T-helper 1 cell treated with Interleukin-12 subunit alpha and Interleukin-12 subunit beta and Interleukin-4 antibody, amounts not matched to agents 30 ng/mL and 1 ng/mL, for 36 hours (primary cell): ENCODE measurements around the gene HDAC4. TPM values are rescaled to one million over a fixed set of nuclear protein-coding genes. Genes with fewer than 3 reads are reported as not detected.

Experiments
- intact Hi-C: fragments of 100-400 bp; cut with micrococcal nuclease; formaldehyde crosslinking; loops from one replicate; pipeline ENCODE4 v1.15.1; 2024
- total RNA-seq: library from RNA; stranded (reverse); gene quantifications from 2 replicates; pipeline ENCODE4 v1.2.3, GENCODE V29; 2022

Gene HDAC4
- total RNA-seq, 1 donor from 2014 or later = 82.1 TPM

- intact Hi-C loops = no loop called here
Measured at GRCh38 chr2:239165206-239165831, 235.5 kb downstream of the HDAC4 start.

- intact Hi-C loops = no loop called here
Measured at GRCh38 chr2:239164335-239164871, 236.4 kb downstream of the HDAC4 start.

GRCh38 chr2:239163688-239164334 lies 237.0 kb downstream of the HDAC4 start:
- intact Hi-C loops = no loop called here

DNA sequence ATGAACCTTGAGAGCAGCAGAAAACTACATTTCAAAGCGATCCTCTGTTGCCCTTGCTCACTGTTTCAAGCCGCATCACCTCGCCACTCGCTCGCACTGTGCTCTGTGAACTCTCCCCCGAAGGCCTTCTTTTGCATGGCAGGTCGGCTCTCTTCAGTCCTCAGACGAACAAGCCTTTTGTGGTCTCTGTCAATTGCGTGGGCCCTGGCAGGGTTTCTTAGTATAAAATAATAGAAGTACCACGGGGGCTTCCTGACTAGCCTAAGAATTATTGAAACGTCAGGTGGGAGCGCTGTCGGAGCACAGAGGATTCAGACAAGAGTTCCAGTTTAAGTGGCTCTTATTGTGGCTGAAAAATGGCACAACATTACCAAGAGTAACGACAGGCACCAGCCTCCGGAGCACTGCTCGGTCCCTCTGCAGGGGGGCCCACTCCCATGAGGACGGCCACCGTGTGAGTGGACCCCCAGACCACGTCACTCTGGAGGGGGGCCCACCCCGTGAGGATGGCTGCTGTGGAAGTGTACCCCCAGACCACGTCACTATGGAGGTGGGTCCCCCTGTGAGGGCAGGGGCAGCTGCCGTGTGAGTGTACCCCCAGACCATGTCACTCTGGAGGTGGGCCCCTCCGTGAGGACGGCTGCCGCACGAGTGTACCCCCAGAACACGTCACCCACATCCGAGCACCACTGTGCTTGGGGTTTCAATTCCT lies 237.7 kb downstream of the HDAC4 start:
- intact Hi-C loops = no loop called here

DNA sequence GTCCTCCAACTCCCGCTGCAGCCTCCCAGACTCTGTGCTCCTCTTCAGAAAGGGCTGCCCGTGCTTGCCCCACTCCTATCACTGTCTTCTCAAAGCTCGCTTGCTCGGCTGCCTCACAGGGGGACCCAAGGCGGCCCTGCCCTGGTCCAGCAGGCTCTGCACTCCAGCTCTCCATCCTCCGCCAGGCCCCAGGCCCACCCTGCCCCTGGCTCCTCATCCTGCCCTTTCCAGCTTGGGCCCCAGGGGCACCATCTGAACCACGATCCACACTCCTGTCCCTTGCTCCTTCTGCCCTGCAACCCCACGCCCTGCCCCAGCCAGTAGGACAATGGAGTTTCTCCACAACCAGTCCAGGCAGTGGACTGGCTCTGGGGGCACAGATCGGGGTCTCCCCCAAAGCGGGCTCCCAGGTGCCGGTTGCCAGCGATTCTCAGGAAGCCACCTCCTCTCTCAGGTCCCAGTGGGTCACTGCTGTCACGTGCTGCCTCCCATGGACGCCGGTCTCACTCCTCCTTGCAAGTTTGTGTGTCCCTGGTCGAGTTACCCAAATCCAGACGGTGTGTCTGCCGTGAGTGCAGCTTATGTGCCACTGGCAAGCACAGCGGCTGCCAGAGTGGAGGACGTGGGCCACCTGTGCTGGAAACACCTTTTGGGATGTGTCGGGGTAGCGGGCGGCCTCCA lies 238.5 kb downstream of the HDAC4 start:
- intact Hi-C loops = no loop called here

DNA sequence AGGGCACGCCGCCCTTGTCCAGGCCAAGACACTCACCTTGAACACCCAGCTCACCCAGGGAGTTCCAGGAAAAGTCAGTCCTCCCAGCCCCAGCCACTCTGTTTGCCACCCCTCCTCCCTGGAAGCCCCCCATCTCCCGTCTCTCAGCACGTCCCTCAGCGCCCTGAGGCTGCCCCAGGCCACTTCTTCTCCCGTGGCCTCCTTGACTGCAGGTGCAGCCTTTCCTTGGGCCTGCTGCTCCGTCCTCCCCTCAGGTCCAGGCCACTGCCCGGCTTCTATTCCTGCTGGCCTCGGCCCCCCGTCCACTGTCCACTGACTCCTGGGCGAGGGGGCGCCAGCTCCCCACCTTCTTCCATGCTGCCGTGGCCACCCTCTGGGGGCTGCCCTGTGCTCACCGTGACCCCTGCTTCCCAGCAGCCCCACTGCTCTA lies 239.1 kb downstream of the HDAC4 start:
- intact Hi-C loops = no loop called here

DNA sequence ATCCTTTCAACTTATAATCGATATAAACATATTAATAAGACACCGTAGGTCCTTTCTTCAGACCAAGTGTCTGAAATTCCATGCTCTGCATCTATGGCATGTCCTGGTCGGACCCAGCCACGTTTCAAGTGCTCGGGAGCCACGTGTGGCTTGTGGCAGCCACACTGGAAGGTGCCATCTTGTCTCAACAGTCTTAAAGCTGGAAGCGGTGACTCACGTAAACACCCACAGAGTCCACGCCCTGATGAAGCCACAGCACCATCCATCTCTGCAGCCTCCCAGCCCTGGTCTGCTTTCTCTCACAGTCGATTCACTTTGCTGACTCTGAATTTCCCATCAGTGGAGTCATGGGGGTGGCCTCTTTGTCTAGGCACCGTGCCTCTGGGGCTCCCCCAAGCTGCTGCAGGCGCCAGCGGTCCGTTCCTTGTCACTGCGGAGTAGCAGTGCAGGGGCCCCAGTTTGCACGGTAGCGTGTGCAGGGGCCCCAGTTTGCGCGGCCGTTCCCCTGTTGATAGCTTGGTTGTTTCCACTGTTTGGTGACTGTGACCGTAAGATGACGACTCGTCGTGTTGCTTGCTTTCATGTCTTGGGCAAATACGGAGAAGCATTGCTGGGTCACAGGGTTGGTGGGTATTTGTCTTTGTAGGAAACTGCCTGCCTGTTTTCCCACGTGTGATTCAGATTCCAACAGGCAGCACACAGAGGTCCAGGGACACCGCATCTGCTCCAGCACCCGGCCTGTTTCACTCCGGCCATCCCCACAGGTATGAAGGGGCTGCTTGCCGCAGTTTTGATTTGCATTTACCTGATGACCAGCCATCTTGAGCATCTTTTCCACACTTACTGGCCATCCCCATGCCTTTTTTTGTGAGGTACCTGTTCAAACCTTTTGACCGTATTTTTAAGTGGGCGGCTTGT lies 240.3 kb downstream of the HDAC4 start:
- intact Hi-C loops = no loop called here

DNA sequence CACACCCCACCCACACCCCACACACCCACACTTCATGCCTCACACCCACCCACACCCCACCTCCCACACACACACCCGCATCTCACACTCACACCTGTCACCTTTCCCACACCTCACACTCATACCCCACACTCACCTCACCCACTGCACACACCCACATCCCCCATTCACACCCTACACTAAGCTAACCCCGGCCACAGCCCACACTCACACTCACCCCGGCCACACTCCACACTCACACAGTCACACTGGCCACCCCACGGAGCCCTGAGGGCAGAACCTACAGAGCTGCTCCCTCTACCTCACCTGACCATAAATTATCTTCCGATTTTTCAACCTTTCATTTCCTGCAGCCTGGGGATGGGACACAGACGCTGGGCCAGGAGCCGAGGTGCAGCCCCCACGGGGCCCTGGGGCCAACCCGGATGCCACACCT lies 241.3 kb downstream of the HDAC4 start:
- intact Hi-C loops = no loop called here

- intact Hi-C loops = no loop called here
Measured at GRCh38 chr2:239158641-239159475, 242.0 kb downstream of the HDAC4 start.

- intact Hi-C loops = no loop called here
Measured at GRCh38 chr2:239157771-239158170, 243.0 kb downstream of the HDAC4 start.

DNA sequence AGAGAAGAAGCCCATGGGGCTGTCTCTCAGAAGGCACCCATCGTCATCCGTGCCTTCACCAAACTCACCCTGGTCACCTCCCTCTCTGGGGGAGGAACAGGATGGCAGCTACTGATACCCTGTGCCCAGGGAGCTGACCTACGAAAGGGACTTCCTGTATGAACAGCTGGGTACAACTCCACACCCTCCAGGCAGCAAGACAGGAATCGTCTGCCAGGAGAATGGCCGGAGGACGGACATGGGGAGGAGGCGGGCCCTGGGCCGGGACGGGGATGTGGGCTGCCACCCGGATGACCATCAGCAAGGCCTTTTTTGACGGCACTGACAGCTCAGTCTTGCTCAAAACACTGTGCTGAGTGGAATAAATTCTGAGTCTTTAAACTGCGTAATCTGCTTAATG lies 243.6 kb downstream of the HDAC4 start:
- intact Hi-C loops = no loop called here

DNA sequence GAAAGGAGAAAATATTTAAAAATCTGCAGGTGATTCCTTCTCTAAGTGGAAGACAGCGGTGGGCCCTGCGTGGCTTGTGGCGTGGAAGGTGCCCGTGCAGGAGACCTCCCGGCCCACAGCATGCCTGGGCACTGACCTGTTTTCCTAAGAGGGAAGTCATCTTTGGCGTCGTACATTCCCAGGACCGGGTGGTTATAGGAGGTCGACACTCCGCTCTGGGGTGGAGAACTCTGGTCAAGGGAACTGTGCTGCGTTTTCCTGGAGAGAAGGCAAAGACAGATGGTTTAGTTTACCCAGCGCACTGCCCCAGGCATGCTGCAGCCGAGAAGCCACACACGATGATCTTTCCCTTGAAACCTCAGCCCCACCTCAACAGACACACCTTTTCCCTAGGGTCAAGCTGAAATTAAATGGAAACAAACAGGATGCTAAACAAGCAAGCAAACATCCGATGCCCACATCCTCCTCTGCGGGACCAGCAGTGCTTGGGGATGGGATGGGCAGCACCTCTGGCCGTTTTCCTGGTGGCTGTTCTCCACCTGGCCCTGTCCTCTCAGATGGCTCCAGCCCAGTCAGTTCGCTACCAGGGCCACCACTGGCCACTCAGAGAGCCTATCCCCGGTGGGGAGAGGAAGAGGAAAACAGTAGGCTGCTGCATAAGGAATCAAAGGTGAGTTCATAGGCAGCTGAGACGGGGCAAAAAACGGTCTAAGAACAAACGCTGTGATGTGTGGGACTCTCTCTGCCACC lies 244.1 kb downstream of the HDAC4 start:
- intact Hi-C loops = no loop called here

- intact Hi-C loops = no loop called here
Measured at GRCh38 chr2:239155806-239156480, 244.9 kb downstream of the HDAC4 start.

GRCh38 chr2:239154971-239155805 lies 245.6 kb downstream of the HDAC4 start:
- intact Hi-C loops = no loop called here

GRCh38 chr2:239153806-239154591 lies 246.8 kb downstream of the HDAC4 start:
- intact Hi-C loops = no loop called here

DNA sequence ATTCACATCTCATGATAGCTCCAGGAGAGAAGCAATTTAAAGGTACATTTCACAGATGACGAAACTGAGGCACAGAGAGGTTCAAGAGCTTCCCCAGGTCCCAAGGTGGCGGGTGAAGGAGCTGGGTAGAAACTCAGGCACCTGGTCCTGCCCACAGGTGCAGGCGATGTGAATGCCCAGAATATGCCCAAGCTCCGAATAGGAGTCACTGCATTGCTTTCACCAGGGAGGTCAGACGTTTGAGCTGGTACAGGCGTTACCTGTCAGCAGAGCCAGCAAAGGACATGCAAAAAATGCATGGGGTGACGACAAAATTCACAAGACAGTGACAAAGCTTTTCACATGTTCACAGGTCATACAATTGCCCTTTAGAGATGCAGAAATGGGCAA lies 247.9 kb downstream of the HDAC4 start:
- intact Hi-C loops = no loop called here
